ENCODE measurements around the gene ZDHHC14.
"Not testable (repeated sequence)": the region's sequence is repeated elsewhere in the genome, so short reads cannot be mapped to it uniquely, and the experiment has no call there.

The ZDHHC14 gene

DNA sequence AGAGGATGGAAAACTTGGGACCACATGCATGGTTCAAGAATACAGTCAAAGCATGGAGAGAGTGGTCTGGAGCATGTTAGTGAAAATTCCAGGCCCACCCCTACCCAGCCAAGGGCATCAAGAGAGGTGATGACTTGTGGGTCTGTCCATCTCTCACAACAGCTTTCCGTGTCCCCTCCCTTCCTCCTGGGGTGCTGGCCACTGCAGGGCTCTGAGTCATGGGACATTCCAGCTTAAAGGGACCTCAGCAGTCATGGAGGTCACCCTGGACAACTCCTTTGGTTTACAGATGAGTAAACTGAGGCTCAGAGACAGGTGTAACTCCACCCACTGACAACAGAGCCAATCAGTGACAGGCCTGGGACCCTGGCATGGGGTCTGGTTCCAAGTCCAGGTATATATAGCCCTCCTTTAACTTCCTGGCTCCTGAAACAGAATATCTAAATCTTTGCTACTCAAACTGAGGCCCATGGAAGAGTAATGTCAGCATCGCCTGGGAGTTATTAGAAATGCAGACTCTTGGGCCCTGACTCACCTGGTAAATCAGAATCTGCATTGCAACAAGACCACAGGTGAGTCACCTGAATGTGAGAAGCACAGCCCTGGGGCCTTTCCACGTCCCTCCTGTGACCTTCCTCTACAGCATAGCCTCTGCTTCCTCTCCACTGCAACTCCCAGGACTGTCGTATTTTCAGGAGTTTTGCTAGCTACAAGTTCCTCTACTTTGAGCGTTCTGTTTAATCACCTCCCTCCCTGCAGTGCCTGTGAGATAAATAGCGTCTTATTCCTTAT is 170.2 kb downstream of the ZDHHC14 start:
- no peak for DNase-seq (ENCODE audit: low read depth in 2 of 2)

DNA sequence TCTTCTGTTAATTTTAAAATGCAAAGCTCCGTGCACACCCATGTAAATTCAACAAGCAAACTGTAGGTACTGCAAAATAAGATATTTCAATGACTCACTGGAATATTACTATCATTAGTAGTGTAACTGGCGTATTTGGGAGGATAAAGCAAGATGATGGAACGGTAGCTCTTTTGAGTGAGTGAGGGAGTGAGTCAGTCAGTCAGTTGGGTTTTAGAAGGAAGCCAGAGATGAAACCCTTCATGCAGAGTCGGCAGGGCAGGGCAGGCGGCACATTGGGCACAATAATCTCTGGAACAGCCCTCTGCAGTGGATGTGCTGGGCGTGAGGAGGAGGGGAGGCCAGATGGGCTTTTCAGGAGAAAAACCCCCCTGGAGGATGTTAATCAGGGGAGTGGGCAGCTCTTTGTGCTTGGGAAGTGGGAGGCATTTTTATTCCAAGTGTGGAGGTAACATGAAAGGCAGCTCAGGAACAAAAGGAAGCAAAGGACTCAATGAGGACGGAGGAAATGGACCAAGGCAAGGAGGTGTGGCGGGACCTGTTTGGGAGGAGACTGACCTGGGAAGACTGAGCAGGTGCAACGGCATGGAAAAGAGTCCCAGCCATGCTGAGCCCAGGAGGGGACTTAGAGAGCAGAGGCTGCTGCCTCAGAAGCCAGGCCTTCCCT is 171.2 kb downstream of the ZDHHC14 start:
- no peak for DNase-seq (ENCODE audit: low read depth in 2 of 2)

DNA sequence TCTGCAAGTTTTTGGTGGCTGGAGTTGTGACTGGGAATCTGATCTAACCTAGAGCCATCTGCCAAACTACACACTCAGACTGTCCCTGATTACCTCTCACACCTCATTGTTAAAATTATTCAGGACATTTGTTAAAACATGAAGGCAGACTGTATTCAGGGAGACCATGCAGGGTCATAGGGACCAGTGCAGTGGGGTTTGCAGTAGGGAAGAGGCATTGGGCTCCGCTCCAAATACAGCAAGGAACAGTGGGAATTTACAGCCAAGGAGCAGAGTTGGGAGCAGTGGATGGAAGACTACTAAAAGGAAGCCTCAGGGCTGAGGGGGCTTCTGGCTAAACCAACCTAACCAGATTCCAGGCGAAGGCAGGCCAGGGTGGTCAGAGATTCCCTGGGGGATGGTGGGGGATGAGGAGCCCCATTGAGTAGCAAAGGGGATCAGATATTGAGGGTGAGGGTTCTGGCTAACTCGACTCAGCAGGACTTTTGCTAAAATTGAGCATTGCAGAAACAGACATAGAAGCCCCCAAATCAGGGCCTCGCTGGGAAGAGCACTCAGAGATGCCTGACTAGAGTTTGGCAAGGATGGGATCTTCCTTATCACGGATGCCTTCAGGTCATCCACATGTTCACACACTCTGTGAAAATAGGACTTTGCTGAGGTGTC is 172.0 kb downstream of the ZDHHC14 start:
- DNase-seq (ENCODE audit: low read depth in 2 of 2): no peak

DNA sequence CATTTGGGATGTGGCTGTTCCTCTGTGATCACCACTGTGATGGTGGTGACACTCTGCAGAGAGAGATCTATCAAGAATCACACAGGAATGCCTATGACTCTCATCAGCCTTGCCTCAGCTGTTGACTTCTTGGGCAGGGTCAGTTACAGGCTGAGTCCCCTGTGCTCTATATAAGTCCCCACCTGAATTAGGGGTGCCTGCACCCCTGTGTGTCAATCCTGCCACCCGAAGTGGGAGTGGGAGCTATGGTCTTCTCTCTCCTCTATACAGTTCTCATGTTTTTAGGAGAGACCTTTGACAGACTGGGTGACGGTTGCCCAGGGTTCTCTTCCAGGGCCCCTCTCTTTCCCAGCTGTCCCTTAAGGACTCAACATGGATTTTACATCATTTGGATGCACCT is 173.8 kb downstream of the ZDHHC14 start:
- no peak for DNase-seq (ENCODE audit: low read depth in 2 of 2)

DNA sequence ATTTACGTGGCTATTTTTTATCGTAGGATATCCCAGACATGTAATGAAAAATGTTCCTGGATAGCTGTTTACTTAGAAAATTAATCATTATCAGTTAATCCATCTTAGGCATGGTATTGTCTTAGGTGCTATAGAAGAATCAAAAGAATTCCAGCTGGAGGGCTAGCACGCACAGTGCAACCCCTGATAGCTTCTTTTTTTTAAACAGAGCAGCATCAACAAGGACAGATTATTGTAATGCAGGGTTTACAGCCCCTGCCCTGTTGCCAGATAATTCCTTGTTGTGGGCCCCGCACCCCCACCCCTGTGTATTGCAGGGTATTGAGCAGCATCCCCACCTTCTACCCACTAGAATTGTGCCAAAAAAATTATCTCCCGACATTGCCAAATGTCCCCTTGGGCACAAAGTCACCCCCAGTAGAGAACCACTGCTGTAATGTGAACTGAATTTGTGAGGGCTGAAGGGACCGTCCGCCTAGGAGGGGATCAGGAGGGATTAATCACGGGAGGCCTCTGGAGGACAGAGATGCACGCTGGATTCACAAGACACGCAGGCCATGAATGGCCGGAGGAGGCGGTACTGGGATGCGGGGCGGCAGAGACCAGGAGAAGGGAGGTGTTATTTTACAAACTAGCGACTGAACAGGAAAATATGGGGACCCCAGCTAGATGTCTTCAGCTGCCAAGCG is 174.6 kb downstream of the ZDHHC14 start:
- no peak for DNase-seq (ENCODE audit: low read depth in 2 of 2)

DNA sequence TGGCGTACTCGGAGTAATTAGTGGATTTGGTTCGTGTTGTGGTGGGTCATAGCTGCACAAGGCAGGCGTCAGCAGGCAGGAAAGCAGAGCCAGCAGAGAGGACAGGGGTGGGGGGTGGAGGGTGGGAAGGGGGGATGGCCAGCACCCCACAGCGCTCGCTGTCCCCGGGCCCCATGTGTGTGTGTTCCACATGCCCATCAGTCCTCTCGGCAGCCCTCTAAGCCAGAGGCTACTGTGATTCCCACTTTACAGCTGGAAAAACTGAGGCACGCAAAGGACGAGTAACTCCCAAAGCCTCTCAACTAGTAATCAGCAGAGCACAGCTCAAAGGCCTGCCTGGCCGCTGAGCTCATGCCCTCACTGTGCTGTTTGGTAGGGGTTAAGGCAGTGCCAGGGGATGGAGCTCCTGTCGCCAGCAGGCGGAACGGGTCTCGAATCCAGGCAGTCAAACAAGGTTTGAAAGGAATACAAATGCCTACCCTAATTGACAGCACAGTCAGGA is 175.2 kb downstream of the ZDHHC14 start:
- DNase-seq (ENCODE audit: low read depth in 2 of 2): no peak

DNA sequence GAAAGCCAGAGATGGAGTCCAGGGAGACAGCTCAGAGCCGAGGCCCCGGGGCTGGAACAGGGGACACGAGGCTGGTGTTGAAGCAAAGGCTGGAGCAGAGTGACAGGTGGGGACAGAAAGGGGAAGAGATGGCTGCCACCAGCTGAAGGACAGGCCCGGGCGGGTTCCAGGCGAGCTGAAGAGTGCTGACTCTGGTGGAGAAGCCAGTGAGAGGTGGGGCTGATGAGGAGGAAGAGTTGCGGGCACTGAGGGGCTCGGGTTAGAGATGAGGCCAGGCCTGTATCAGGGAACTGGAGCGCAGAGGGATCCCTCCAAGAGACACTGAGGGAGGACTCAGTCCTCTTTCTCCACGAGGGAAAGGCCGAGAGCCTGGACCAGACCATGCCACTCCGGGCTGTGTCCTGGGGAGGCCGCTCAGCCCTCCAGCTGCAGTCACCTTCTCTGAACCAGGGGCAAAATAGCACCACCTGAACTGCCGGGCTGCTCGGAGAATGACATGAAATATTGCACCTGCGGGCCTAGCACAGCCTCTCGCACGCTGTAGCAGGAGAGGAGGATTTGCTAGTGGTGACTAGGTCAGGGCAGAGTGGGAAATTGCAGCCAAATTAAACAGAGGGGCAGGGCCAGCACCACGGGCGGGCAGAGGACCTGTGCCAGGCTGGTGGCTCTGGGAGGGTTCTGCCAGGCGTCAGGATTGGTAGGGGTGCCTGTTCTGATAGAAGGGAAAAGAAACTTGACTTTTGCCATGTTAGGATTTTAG is 175.9 kb downstream of the ZDHHC14 start:
- no peak for DNase-seq (ENCODE audit: low read depth in 2 of 2)

DNA sequence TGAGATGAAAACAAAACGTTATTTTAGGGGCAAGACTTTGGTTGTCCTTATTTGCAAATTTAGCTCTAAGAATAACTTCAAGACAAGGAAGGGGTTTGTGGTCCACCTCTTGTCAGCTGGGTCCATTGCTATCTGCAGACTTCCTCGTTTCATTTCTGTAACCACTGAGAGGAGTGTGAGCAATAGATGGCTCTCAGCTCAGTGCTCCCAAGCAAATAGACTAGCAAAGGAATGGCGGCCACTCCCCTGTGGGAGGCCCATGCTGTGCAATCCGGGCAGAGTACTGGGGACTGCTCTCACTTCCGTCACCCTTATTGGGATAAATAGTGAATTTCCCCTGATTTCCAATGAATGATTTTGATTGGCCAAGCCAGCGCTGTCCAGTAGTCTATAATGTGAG is 176.6 kb downstream of the ZDHHC14 start:
- no peak for DNase-seq (ENCODE audit: low read depth in 2 of 2)

DNA sequence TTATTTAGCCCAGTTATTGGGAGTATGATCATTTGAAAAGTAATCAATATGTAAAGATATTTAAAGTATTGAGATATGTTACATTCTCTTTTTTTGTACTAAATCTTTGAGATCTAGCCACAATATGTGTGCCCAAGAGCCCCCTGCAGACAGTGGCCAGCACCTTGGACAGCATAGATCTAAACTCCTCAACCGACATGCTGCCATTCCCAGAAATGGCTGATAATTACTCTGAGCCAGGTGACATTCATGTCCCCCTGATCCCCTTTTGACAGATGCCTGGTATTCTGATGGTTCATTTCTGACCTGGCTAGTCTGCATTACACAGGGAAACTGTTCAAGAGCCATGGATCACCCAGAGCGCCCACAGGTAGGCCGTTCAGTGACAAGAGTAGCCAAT is 177.1 kb downstream of the ZDHHC14 start:
- no peak for DNase-seq (ENCODE audit: low read depth in 2 of 2)

DNA sequence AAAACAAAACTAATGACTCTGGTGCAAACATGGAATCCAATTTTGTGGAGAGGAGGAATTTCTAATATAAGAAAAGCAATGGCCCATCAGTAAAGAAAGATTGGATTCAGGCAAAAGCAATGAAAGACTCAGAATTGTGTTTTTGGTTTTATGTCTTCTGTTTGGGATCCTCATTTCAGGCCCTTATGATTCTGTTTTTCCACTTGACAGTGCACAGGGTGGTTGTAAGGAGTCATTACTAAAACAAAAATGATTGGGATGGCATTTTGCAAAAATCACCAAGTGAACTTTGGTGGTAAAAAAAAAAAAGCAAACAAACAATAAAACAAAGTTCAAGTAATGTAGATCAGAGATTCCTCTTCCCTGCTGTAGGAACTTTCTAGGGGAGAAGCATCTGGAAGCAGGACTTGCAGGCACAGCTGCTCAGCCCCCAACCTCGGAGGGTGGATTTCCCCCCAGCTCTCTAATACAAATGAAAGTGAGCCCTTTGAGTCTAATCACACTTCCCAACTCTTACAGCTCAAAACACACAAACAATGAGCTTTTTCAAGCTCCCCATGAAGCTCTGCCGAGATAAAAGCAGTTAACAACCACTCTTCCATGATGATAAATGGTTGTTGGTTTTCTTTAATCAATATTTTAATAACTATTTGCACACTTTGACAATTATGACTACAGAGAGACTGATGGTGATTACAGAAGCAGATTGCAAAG is 177.7 kb downstream of the ZDHHC14 start:
- DNase-seq (ENCODE audit: low read depth in 2 of 2): no peak

DNA sequence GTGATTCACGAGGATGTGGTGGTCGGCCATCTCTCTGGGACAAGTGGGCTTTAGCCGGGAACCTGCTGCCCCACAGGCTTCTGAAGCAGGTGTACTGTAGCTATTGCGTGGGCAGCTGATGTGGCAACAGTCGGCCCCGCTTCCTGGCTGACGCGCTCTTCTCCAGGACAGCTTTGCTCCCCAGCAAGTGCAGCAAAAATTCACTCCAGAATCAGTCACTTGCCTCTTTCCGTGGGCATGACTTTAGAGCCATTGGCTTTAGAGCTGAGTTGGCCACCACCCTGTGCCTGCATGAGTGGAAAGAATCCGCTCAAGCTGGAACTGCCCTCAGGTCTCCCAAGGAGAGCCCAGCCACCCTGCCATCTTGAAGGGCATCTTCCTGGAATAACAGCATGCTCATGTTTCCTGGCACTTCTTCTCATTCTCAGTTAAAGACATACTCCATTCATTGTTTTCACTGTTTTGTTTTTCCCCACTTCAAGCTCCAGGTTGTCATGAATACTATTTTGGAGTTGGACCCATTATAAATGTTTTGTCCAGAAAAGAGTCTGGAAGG is 178.3 kb downstream of the ZDHHC14 start:
- no peak for DNase-seq (ENCODE audit: low read depth in 2 of 2)

DNA sequence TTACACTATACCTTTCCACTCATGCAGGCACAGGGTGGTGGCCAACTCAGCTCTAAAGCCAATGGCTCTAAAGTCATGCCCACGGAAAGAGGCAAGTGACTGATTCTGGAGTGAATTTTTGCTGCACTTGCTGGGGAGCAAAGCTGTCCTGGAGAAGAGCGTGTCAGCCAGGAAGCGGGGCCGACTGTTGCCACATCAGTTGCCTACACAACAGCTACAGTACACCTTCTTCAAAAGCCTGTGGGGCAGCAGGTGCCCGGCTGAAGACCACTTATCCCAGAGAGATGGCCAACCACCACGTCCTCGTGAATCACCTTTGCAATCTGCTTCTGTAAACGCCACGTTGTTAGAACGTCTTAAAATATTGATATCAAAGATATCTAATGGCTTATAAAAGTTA is 179.1 kb downstream of the ZDHHC14 start:
- DNase-seq (ENCODE audit: low read depth in 2 of 2): not testable (repeated sequence)

DNA sequence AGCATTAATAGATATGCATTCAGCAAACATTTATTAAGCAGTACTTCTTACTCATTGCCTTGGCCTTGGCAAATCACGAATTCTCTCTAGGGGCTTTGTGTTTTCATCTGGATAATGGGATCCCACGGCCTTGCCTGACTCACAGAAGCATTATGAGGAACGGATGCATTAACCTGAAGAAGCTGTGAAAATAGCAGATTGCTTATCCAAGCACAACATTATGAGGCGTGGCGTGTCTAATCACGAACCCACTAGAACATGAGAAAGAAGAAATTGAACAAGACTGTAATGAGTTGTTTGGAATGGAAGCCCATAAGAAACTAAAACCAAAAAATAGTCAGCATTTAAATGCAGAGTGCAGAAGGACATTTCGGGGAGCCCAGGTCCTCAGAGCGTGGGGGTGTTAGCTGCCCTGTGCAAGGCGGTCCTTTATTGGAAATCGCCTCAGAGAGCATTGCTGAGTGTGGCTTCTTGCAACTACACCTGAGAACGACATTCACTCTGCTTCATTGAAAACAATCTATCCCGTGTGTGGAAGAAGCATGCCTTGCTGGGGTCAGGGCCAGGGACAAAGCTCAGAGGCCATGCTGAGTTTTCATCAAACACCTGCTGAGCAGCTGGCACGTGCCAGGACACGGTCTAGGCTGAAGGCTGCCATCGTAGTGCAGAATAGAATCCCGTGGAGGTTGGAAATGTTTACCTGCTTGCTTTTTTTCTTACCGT is 179.9 kb downstream of the ZDHHC14 start:
- no peak for DNase-seq (ENCODE audit: low read depth in 2 of 2)

DNA sequence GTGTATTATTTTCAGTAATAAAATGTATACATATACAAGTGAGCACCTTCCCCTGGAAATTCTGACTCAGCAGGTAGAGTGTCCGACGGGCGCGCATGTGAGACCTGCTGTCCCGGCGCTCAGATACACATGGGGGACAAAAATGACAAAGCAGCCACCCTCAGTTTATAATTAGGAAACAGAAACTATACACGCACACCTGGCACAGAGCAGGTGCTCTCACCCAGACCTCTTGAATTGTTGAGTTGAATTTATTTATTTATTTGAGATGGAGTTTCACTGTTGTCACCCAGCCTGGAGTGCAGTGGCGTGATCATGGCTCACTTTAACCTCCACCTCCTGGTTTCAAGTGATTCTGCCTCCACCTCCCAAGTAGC is 180.4 kb downstream of the ZDHHC14 start:
- DNase-seq (ENCODE audit: low read depth in 2 of 2): no peak

DNA sequence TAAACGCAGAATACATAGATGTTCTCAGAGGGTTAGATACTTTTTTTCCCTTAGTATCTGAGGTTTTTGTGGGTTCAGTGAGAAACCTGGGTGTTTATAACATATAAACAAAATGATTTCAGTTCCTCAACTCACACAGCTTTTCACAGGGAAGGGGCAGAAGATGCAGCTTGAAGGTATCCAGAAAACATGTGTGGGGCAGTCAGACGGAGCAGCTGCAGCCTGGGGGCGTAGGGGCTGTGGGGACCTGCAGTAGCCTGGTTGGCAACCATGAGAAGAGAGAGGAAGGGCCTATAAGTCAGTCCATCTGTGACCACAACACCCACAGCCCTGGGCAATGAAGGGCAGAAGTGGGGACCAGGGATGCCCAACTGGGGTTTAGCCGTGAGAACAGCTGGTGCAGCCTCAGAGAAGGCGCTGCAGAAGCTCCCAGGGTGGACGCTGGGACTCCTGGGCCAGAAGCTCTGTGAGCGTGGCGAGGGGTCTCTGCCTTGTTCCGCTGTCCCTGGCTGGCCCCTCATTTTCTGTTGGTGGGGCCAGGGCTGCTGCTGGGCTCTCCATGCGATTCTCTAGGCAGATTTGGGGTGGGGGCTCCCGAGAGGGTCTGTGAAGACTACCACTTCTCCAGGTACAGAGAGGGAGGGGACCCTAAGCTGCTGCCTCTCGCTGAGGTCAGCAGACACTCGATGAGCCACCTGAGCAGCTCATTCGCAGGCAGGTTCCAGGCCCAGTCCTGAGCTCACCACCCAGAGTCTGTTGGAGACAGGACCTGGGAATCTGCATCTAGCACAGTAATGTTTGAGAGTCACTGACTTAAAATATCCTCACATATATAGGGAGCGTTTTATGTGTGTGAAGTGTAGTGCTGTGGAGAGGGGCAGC is 181.2 kb downstream of the ZDHHC14 start:
- no peak for DNase-seq (ENCODE audit: low read depth in 2 of 2)

DNA sequence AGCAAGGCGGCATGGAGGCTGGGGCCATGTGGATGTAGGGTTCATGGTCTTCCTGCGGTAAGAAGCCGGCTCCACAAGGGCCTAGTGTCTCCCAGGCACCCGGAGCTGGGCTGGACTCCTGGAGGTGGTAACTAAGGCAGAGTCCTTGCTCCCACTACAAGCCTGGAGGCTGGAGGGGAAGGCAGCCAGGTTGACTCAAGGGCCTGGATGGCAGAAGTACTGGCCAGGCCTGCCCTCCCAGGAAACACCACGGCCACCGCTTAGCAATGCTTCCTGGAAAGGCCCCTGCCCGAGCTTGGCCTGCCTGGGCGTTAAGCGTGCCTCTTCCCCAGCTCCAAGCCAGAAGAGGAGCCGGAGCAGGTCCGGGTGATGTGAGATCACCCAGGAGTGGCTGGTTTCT is 182.0 kb downstream of the ZDHHC14 start:
- no peak for DNase-seq (ENCODE audit: low read depth in 2 of 2)

DNA sequence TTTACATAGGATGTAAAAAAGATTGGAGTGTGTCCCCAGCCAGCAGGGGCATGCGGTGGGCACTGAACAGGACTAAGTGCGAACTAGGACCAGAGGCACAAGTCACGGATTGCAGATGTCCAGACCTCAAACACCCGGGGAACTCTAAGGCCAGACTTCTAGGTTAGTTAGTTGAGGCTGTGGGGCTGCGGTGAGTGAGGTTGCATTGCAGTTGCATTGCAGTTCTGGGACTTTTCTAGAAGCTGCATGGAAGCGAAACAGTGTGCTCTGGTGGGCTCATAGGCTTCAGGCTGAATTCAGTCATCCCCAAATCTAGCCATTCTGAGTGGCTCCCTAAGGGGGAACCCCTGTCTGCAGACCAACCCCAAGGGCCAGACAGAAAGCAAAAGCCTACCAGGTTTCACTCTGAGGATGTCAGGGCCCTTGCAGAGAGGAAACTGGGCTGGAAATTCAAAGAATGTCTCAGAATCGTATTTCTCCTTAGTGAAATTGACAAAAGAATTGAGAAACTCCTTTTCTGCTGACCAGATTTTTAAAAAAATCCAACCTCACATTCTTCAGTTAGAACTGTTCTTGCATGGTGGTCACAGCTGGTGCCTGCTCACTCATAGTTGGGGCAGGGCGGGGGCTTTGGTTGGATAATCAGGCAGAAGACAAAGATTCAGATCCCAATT is 182.8 kb downstream of the ZDHHC14 start:
- no peak for DNase-seq (ENCODE audit: low read depth in 2 of 2)

DNA sequence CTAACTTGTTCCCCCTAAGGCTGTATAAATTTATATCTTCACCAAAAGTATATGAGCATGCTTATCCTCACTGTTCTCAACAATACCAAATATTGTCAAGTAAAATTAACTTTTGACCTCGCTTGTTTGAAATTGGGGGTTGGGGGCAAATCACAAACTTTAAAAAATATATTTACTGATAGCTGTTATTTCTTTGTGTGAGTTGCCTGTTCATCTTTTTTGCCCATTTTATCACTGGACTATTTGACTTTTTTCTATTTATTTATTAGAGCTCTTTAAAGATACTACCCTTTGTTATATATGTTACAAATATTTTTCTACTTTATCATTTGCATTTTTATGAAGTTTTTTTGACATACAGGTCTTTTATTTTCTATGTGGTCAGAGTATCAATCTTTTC is 187.7 kb downstream of the ZDHHC14 start:
- no peak for DNase-seq (ENCODE audit: low read depth in 2 of 2)

Data from stimulated activated CD8-positive, alpha-beta memory T cell treated with anti-CD3 and anti-CD28 coated beads, Interleukin-7, amount 100 ng/mL, for 4 hours (primary cell).